OCI-LY1 (cell line): Measurements from ENCODE around the gene SEMA3A.

Experiments
- H2AFZ ChIP-seq: fragments of 200-600 bp; sonication (generic), shearing (Covaris generic); 2 replicates; pipeline ENCODE4 v1.6.0; 2014; ENCODE audit warnings: antibody characterized with exemption, mild to moderate bottlenecking, low read length
- H3F3A ChIP-seq: fragments of 200-600 bp; sonication (generic), shearing (Covaris generic); 2 replicates; pipeline ENCODE4 v1.6.0; 2014; ENCODE audit warnings: mild to moderate bottlenecking, antibody characterized with exemption, low read length, moderate library complexity; ENCODE audit not compliant: insufficient read depth
- H3K27ac ChIP-seq: fragments of 200-600 bp; sonication (generic); 2 replicates; pipeline ENCODE4 v1.5.1; 2014; ENCODE audit warnings: low read length, mixed run types, mild to moderate bottlenecking, low read depth; ENCODE audit not compliant: poor library complexity, severe bottlenecking
- H3K27me3 ChIP-seq: fragments of 200-600 bp; sonication (generic); 2 replicates; pipeline ENCODE4 v1.6.0; 2014; ENCODE audit warnings: antibody characterized with exemption, mild to moderate bottlenecking, low read length, moderate library complexity; ENCODE audit not compliant: insufficient read depth
- H3K36me3 ChIP-seq: fragments of 200-600 bp; sonication (generic); 2 replicates; pipeline ENCODE4 v1.6.1; 2014; ENCODE audit warnings: mild to moderate bottlenecking, antibody characterized with exemption, low read length, moderate library complexity, mixed read lengths; ENCODE audit not compliant: insufficient read depth
- H3K4me1 ChIP-seq: fragments of 200-600 bp; sonication (generic); 2 replicates; pipeline ENCODE4 v1.5.1; 2014; ENCODE audit warnings: mild to moderate bottlenecking, low read length, moderate library complexity; ENCODE audit not compliant: insufficient read depth, severe bottlenecking
- H3K4me2 ChIP-seq: fragments of 200-600 bp; sonication (generic), shearing (Covaris generic); 2 replicates; pipeline ENCODE4 v1.6.1; 2014; ENCODE audit warnings: low read length
- H3K4me3 ChIP-seq: fragments of 200-600 bp; sonication (generic); 2 replicates; pipeline ENCODE4 v1.5.1; 2014; ENCODE audit warnings: low read length, low read depth, mild to moderate bottlenecking, mixed read lengths; ENCODE audit not compliant: poor library complexity, severe bottlenecking
- H3K79me2 ChIP-seq: fragments of 200-600 bp; shearing (Covaris generic); 2 replicates; pipeline ENCODE4 v1.6.1; 2016; ENCODE audit warnings: mixed run types, low read length, mixed read lengths; ENCODE audit not compliant: insufficient read depth
- H3K9ac ChIP-seq: fragments of 200-600 bp; sonication (generic), shearing (Covaris generic); 2 replicates; pipeline ENCODE4 v1.6.1; 2014; ENCODE audit warnings: mild to moderate bottlenecking, low read length, mixed read lengths
- H3K9me2 ChIP-seq: fragments of 200-600 bp; sonication (generic), shearing (Covaris generic); 2 replicates; pipeline ENCODE4 v1.6.1; 2014; ENCODE audit warnings: low read depth, mild to moderate bottlenecking, low read length, mixed read lengths
- H3K9me3 ChIP-seq: fragments of 200-600 bp; shearing (Covaris generic); 2 replicates; pipeline ENCODE4 v1.6.1; 2014; ENCODE audit warnings: low read length, mixed read lengths
- H4K20me1 ChIP-seq: fragments of 200-600 bp; sonication (generic), shearing (Covaris generic); 2 replicates; pipeline ENCODE4 v1.6.0; 2016; ENCODE audit warnings: mild to moderate bottlenecking, low read length; ENCODE audit not compliant: insufficient read depth
- CTCF ChIP-seq: fragments of 200-600 bp; sonication (generic), shearing (Covaris generic); IDR thresholded peaks from 2 replicates; pipeline ENCODE4 v1.5.1; 2017; ENCODE audit warnings: mild to moderate bottlenecking, antibody characterized with exemption, low read length, moderate library complexity, mixed read lengths
- EZH2 ChIP-seq: fragments of 200-600 bp; sonication (generic), shearing (Covaris generic); IDR thresholded peaks from 2 replicates; pipeline ENCODE4 v1.8.0; 2017; ENCODE audit warnings: borderline replicate concordance, mixed run types, mild to moderate bottlenecking, antibody characterized with exemption, low read length, moderate library complexity, mixed read lengths

Gene SEMA3A

DNA sequence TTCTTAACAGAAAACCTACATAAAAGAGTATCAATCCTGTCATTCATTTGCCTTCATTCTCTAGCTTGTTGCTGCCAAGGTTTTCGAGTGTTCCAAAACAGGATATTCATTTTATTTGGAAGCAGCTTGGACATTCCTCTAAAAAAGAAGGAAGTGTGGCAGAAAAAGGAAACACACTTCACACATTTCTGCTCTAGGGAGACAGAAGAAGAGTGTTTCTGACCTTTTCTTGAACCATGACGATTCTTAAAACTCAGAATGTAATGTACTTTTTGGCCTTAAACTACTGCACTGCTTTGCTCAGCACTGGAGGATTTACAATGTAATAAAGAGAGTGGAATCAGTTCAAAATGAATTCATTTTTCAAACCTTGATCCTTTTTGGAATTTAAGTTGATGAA, 81.3 kb downstream of the SEMA3A start:
- H4K20me1 ChIP-seq = no peaks in the 10 kb centered on the region
- no peaks in the 10 kb centered on the region for H3F3A ChIP-seq
- H2AFZ ChIP-seq = no peak overlapping the region
- H3K9ac ChIP-seq = no peak overlapping the region
- no peaks in the 10 kb centered on the region for H3K27me3 ChIP-seq
- no peak overlapping the region for H3K27ac ChIP-seq
- no peaks in the 10 kb centered on the region for H3K9me3 ChIP-seq
- TF ChIP-seq CTCF = no peak
- TF ChIP-seq EZH2 = no peak
- no peaks in the 10 kb centered on the region for H3K9me2 ChIP-seq
- no peaks in the 10 kb centered on the region for H3K36me3 ChIP-seq
- H3K4me2 ChIP-seq = no peak overlapping the region
- no peak overlapping the region for H3K4me3 ChIP-seq
- H3K4me1 ChIP-seq = no peaks in the 10 kb centered on the region
- no peaks in the 10 kb centered on the region for H3K79me2 ChIP-seq

DNA sequence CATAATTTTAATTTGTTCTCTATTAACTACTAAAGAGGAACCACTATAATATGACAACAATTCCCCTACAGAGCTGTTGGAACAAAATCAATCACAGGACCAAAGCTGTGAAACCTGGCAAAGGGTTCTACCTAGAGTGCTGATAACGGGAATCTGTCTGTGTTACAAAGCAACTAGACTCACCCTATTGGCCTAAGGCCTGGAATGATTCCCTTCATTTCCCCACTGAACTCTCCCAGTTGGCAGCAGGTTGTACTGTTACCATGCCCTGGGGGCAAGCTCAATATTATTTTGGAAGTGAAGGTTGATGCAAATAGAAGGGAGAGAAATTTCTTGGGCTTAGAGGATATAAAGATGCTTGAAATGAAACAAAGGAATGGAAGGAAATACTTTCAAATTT, 81.8 kb downstream of the SEMA3A start:
- no peak overlapping the region for H3K9ac ChIP-seq
- no peaks in the 10 kb centered on the region for H3K9me2 ChIP-seq
- no peak overlapping the region for H3K27ac ChIP-seq
- H3K4me1 ChIP-seq = no peaks in the 10 kb centered on the region
- H3K9me3 ChIP-seq = no peaks in the 10 kb centered on the region
- H3K27me3 ChIP-seq = no peaks in the 10 kb centered on the region
- H3F3A ChIP-seq = no peaks in the 10 kb centered on the region
- H2AFZ ChIP-seq = no peak overlapping the region
- TF ChIP-seq EZH2 (no peak), CTCF (no peak)
- no peak overlapping the region for H3K4me2 ChIP-seq
- H3K36me3 ChIP-seq = no peaks in the 10 kb centered on the region
- H3K4me3 ChIP-seq = no peak overlapping the region
- no peaks in the 10 kb centered on the region for H3K79me2 ChIP-seq
- H4K20me1 ChIP-seq = no peaks in the 10 kb centered on the region

DNA sequence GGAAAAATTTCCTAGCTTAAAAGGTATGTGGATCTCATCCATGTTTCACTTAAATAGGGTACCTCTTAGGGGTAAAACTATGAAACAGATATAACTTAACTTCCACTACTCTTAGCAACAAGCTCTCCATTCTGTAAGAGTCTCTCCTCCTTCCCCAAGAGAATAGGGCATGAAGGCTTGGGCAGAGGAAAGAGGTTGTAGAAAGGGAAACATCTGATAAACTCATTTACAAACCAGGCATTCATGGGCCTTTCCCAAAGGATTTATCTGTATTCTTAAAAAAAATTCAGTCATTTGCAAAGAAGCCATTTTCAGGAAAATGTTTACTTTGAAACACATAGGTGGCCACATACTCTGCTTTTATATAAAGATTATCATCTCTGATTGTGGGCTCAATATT, 82.7 kb downstream of the SEMA3A start:
- no peaks in the 10 kb centered on the region for H3K9me2 ChIP-seq
- H3K27me3 ChIP-seq = no peaks in the 10 kb centered on the region
- no peak overlapping the region for H2AFZ ChIP-seq
- no peaks in the 10 kb centered on the region for H3K36me3 ChIP-seq
- H3K9me3 ChIP-seq = no peaks in the 10 kb centered on the region
- no peak overlapping the region for H3K4me2 ChIP-seq
- no peak overlapping the region for H3K9ac ChIP-seq
- no peak overlapping the region for H3K27ac ChIP-seq
- H3F3A ChIP-seq = no peaks in the 10 kb centered on the region
- H3K4me1 ChIP-seq = no peaks in the 10 kb centered on the region
- H4K20me1 ChIP-seq = no peaks in the 10 kb centered on the region
- H3K4me3 ChIP-seq = no peak overlapping the region
- no peak for TF ChIP-seq CTCF
- no peak for TF ChIP-seq EZH2
- no peaks in the 10 kb centered on the region for H3K79me2 ChIP-seq
